Prostate gland (tissue), 2 donors: ENCODE measurements around the gene CDH13. TPM values are rescaled to one million over a fixed set of nuclear protein-coding genes. Genes with fewer than 3 reads are reported as not detected.

Experiments
- DNase-seq: peaks from one replicate; pipeline ENCODE4 v3.0.0-alpha.2; 2019; ENCODE audit warnings: low spot score
- H3K27ac ChIP-seq, 2 donors: fragments of 200-600 bp; sonication (generic); 2 replicates each; pipeline ENCODE4 v1.5.1; 2017 to 2019
- H3K27me3 ChIP-seq: fragments of 200-600 bp; sonication (generic); replicated peaks from 2 replicates; pipeline ENCODE4 v1.5.1; 2019; ENCODE audit not compliant: insufficient read depth
- H3K36me3 ChIP-seq, 2 donors: fragments of 200-600 bp; sonication (generic); 1 replicate in 1 of 2; 2 replicates in 1 of 2; pipeline versions ENCODE4 v1.5.1 to v1.8.1; 2017 to 2019
- H3K4me1 ChIP-seq: fragments of 200-600 bp; sonication (generic); replicated peaks from 2 replicates; pipeline ENCODE4 v1.5.1; 2019
- H3K4me3 ChIP-seq, 2 donors: fragments of 200-600 bp; sonication (generic); 2 replicates each; pipeline ENCODE4 v1.5.1; 2017 to 2019
- H3K9me3 ChIP-seq: fragments of 200-600 bp; sonication (generic); 2 replicates; pipeline ENCODE4 v1.5.1; 2017
- POLR2A ChIP-seq: fragments of 450-650 bp; IDR thresholded peaks from one replicate; pipeline ENCODE4 v1.6.1; 2016; ENCODE audit warnings: antibody characterized with exemption, mild to moderate bottlenecking
- POLR2AphosphoS5 ChIP-seq: sonication (generic); formaldehyde crosslinking; IDR thresholded peaks from one replicate; pipeline ENCODE4 v1.6.1; 2017; ENCODE audit warnings: antibody characterized with exemption
- WGBS: methylation state at CpG from one replicate; pipeline ENCODE4 v1.1.5; 2018; 5-methylcytosine and 5-hydroxymethylcytosine counted together
- intact Hi-C: fragments of 100-400 bp; cut with DNase I; formaldehyde crosslinking; loops from one replicate; pipeline ENCODE4 v1.14.2; 2022
- total RNA-seq, 2 donors: library from RNA; depleted of rRNA; stranded (reverse); fragments of >200 nt; gene quantifications; one replicate each; pipeline ENCODE4 v1.1.0, GENCODE V29; 2016
- TF ChIP-seq, protein P1 (sequence below), 4 experiments: fragments of 200-600 bp in 2 of 4; fragments of 450-650 bp in 2 of 4; sonication (generic) in 2 of 4; IDR thresholded peaks; 1 replicate in 3 of 4; 2 replicates in 1 of 4; pipeline ENCODE4 v1.5.1; 2016 to 2019; ENCODE audit warnings: antibody characterized with exemption in 4 of 4, mild to moderate bottlenecking in 2 of 4, moderate library complexity in 2 of 4

The CDH13 gene
- total RNA-seq, 2 donors from 2014 or later: 20.6 to 23.0 TPM

DNA sequence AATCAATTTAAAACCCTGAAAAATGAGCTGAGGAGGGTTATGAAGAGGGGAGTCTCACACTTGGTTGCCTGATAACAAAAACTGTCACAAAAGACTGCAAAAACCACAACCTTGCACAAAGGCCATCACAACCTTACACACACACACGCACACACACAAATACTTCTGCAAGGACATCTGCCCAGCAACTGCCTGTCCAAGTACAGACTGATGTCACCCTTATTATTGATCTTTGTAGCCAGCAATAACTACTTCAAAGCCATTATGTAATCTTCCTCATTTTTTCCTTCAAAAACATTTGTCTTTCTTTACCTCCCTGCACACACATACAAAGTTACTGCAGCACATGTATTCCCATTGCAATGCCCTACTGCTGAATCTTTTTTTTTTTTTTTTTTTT lies 927.8 kb downstream of the CDH13 start:
- H3K36me3 ChIP-seq: no peaks in the 10 kb centered on the region
- intact Hi-C loops: no loop called here
- no peaks in the 10 kb centered on the region for H3K9me3 ChIP-seq
- H3K4me1 ChIP-seq: no peaks in the 10 kb centered on the region
- no peaks in the 10 kb centered on the region for H3K27me3 ChIP-seq
- 85% methylated on average over 1 of the region's 1 CpG for WGBS
- H3K4me3 ChIP-seq: no peak overlapping the region
- no peak for DNase-seq
- TF ChIP-seq POLR2A (no peak), POLR2AphosphoS5 (no peak)
- TF ChIP-seq, protein P1, sequence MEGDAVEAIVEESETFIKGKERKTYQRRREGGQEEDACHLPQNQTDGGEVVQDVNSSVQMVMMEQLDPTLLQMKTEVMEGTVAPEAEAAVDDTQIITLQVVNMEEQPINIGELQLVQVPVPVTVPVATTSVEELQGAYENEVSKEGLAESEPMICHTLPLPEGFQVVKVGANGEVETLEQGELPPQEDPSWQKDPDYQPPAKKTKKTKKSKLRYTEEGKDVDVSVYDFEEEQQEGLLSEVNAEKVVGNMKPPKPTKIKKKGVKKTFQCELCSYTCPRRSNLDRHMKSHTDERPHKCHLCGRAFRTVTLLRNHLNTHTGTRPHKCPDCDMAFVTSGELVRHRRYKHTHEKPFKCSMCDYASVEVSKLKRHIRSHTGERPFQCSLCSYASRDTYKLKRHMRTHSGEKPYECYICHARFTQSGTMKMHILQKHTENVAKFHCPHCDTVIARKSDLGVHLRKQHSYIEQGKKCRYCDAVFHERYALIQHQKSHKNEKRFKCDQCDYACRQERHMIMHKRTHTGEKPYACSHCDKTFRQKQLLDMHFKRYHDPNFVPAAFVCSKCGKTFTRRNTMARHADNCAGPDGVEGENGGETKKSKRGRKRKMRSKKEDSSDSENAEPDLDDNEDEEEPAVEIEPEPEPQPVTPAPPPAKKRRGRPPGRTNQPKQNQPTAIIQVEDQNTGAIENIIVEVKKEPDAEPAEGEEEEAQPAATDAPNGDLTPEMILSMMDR (IDR thresholded peaks at IDR 0.05): no peak
- H3K27ac ChIP-seq: no peak overlapping the region

DNA sequence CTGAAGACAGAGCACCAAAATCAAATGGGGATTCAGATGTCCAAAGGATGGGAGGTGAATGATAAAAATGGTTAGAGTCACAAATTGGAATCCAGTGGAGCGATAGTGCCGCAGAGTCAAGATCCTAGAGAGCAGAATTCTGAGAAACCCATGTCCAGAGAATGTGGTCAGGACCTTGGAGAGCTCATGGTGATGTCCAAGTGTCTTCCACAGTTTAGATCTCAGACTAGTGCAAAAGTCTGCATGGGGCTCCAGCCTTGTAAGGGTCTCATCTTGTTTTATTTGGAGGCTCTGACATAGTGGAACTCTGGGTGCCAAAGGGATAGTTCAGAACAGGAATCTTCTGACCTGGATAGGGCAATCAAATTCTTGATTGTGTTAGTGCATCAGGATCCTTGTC lies 935.1 kb downstream of the CDH13 start:
- no peaks in the 10 kb centered on the region for H3K9me3 ChIP-seq
- 77% methylated on average over 2 of the region's 2 CpGs for WGBS
- no peak overlapping the region for H3K27ac ChIP-seq
- TF ChIP-seq, protein P1 (IDR thresholded peaks at IDR 0.05): no peak
- TF ChIP-seq POLR2AphosphoS5: no peak
- no peak for TF ChIP-seq POLR2A
- H3K27me3 ChIP-seq: peaks cover 2% of the 10 kb centered on the region
- no peak overlapping the region for H3K4me3 ChIP-seq
- H3K4me1 ChIP-seq: no peaks in the 10 kb centered on the region
- DNase-seq: no peak
- intact Hi-C loops: no loop called here
- H3K36me3 ChIP-seq: no peaks in the 10 kb centered on the region

DNA sequence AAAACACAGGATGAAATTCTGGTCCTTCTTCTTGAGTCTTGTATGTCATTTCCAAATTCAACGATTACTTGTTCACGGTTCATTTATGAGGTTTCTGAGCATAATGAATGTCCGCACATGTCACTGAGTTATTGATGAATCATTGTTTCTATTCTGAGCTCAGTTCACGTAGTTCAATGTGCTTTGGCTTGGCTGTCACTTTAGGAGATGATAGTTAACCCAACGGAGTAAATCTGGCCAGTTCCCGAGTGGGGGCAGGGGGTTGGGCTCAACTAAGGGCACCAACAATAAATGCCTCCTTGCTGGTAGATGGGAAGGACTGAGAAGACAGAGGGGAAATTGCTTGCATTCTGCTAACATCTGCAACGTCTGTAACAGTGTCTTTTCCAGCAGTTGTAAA lies 941.6 kb downstream of the CDH13 start:
- WGBS: 46% methylated on average over 7 of the region's 7 CpGs

DNA sequence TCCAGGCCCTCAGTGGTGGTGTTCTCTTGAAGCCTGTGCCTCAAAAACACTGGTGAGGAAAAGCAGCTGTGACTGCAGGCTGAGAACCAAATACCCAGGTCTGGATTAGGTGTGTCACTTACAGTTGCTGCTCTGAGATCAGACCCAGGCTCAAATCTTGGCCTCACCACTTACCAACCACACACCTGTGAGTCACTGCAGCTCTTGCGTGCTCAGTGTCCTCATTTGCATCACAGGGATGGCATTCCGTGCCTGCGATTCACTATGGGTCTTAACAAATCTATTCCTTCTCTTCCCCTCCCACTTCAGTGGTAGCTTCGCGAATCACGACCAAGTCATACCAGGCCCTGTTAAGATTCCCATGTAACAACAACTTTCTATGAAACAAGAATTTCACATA lies 947.6 kb downstream of the CDH13 start:
- Histone ChIP-seq H3K36me3 (no peaks in the 10 kb centered on the region), H3K4me1 (no peaks in the 10 kb centered on the region), H3K27me3 (no peaks in the 10 kb centered on the region), H3K9me3 (no peaks in the 10 kb centered on the region), H3K4me3 (no peak overlapping the region), H3K27ac (no peak overlapping the region)
- intact Hi-C loops: no loop called here
- no peak for DNase-seq
- TF ChIP-seq, protein P1 (IDR thresholded peaks at IDR 0.05): no peak
- TF ChIP-seq POLR2A: no peak
- TF ChIP-seq POLR2AphosphoS5: no peak
- WGBS: 82% methylated on average over 6 of the region's 6 CpGs

More for the DNA sequence above, 941.6 kb downstream of the CDH13 start:
- TF ChIP-seq POLR2AphosphoS5 (no peak), POLR2A (no peak)
- intact Hi-C loops: no loop called here
- Histone ChIP-seq H3K4me3 (no peak overlapping the region), H3K27me3 (no peaks in the 10 kb centered on the region), H3K4me1 (no peaks in the 10 kb centered on the region), H3K36me3 (no peaks in the 10 kb centered on the region), H3K27ac (no peak overlapping the region), H3K9me3 (no peaks in the 10 kb centered on the region)
- DNase-seq: no peak

DNA sequence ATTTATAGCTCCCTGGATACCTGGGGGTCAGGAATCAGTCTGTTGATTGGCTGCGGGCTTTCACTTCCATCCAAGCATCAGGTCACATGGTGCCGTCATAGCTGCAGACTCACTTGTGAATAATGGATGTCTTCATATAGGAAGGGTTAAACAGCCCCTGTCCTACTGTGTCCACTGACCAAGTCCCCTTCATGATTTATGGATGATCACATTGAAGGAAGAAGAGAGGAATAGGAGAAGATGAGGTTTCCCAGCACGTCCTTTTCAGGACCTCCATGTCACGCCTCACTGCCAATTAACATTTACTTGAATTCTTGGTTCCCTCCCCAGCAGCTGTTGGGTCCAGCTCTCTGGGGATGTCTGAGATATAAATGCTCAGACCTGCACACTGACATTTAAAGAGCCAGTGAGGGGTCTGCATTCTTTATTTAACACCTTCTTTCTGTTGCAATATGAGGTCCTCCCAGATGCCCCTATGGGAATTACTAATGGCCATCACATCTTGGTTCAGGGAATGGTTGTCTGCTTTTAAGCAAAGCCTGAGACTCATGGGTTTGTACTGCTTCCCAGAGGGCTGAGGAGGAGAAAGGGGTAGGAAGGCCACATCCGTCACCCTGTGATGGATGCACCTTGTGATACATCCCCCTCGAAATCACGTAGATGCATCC lies 950.4 kb downstream of the CDH13 start:
- Histone ChIP-seq H3K4me1 (no peaks in the 10 kb centered on the region), H3K27ac (no peak overlapping the region), H3K9me3 (no peaks in the 10 kb centered on the region), H3K27me3 (no peaks in the 10 kb centered on the region), H3K36me3 (no peaks in the 10 kb centered on the region), H3K4me3 (no peak overlapping the region)
- intact Hi-C loops: no loop called here
- 74% methylated on average over 7 of the region's 7 CpGs for WGBS
- TF ChIP-seq POLR2AphosphoS5 (no peak), POLR2A (no peak)
- TF ChIP-seq, protein P1 (IDR thresholded peaks at IDR 0.05): no peak
- DNase-seq: no peak
